K562 (cell line): ENCODE measurements around the gene ATCAY. TPM values are rescaled to one million over a fixed set of nuclear protein-coding genes. Genes with fewer than 3 reads are reported as not detected.
A peak's percentile ranks its signal among the peaks of the same experiment; 100 is the strongest.

ENCODE experiments used
- ATF4 ChIP-seq: fragments of 450-650 bp; formaldehyde crosslinking; IDR thresholded peaks from 2 replicates; pipeline ENCODE4 v1.4.0; 2022; ENCODE audit warnings: mild to moderate bottlenecking, moderate library complexity
- CAMTA2 ChIP-seq: fragments of 250-450 bp; sonication (Bioruptor Pico); conservative IDR thresholded peaks from 2 replicates; pipeline ENCODE4 v1.5.1; 2022
- HMG20A ChIP-seq: fragments of 450-650 bp; formaldehyde crosslinking; conservative IDR thresholded peaks from 2 replicates; pipeline ENCODE4 v1.4.0; 2020; ENCODE audit warnings: mild to moderate bottlenecking, mixed read lengths
- HNRNPUL1 ChIP-seq: fragments of 200-400 bp; formaldehyde crosslinking; IDR thresholded peaks from 2 replicates; pipeline ENCODE4 v1.6.1; 2017; ENCODE audit warnings: low read length
- IRF2 ChIP-seq: sonication (generic); formaldehyde crosslinking; IDR thresholded peaks from 2 replicates; pipeline ENCODE4 v1.8.1; 2022; ENCODE audit warnings: mild to moderate bottlenecking, missing genetic modification reagents
- LEF1 ChIP-seq: fragments of 450-650 bp; IDR thresholded peaks from 2 replicates; pipeline ENCODE4 v1.6.1; 2016; ENCODE audit warnings: mild to moderate bottlenecking
- MBD2 ChIP-seq: sonication (generic); IDR thresholded peaks from 2 replicates; pipeline ENCODE4 v1.6.1; 2016; ENCODE audit warnings: low read depth, borderline replicate concordance
- MEF2D ChIP-seq: conservative IDR thresholded peaks from 2 replicates; pipeline ENCODE4 v1.6.1; 2016; ENCODE audit warnings: low read depth, missing genetic modification characterization, missing compliant biosample characterization
- MIER1 ChIP-seq: fragments of 450-650 bp; IDR thresholded peaks from 2 replicates; pipeline ENCODE4 v1.6.1; 2016; ENCODE audit warnings: antibody characterized with exemption, mild to moderate bottlenecking, low read depth
- MITF ChIP-seq: IDR thresholded peaks from 2 replicates; pipeline ENCODE4 v1.6.1; 2014; ENCODE audit warnings: antibody characterized with exemption
- NEUROD1 ChIP-seq: fragments of 150-350 bp; IDR thresholded peaks from 2 replicates; pipeline ENCODE4 v1.6.1; 2014; ENCODE audit warnings: borderline replicate concordance, low read length, low read depth; ENCODE audit not compliant: partially characterized antibody
- SIRT6 ChIP-seq: IDR thresholded peaks from one replicate; pipeline ENCODE4 v1.6.1; 2012; ENCODE audit warnings: low read depth, mild to moderate bottlenecking, control low read depth, inconsistent platforms, low read length, moderate library complexity
- TEAD2 ChIP-seq: fragments of 450-650 bp; IDR thresholded peaks from 2 replicates; pipeline ENCODE4 v1.6.1; 2016; ENCODE audit warnings: missing genetic modification characterization, control low read depth, missing compliant biosample characterization
- TOE1 ChIP-seq, 2 experiments: fragments of 450-650 bp in 1 of 2; sonication (generic) in 1 of 2; formaldehyde crosslinking in 1 of 2; IDR thresholded peaks; 2 replicates each; pipeline versions ENCODE4 v1.7.1 to v1.8.0; 2016 to 2022; ENCODE audit warnings: borderline replicate concordance in 2 of 2, mild to moderate bottlenecking in 2 of 2, antibody characterized with exemption in 1 of 2, inconsistent platforms in 1 of 2, low read depth in 1 of 2, missing genetic modification reagents in 1 of 2, moderate library complexity in 1 of 2
- ZBTB40 ChIP-seq, 2 experiments: fragments of 450-650 bp in 1 of 2; sonication (generic) in 1 of 2; formaldehyde crosslinking in 1 of 2; IDR thresholded peaks; 2 replicates each; pipeline versions ENCODE4 v1.7.1 to v1.9.0; 2016 to 2022; ENCODE audit warnings: inconsistent platforms in 1 of 2, mild to moderate bottlenecking in 1 of 2, missing genetic modification reagents in 1 of 2
- ZBTB8A ChIP-seq: fragments of 450-650 bp; IDR thresholded peaks from 2 replicates; pipeline ENCODE4 v1.6.1; 2018; ENCODE audit warnings: mild to moderate bottlenecking, moderate library complexity; ENCODE audit not compliant: partially characterized antibody
- polyA plus RNA-seq, 8 experiments: library from polyadenylated mRNA; depleted of rRNA in 4 of 8; stranded (reverse) in 5 of 8; unstranded in 3 of 8; fragments of >200 nt; fragmentation: Nextera tagmentation in 2 of 8; fragmentation: Illumina TruSeq in 1 of 8; extraction: Ambion mirVana in 2 of 8; extraction: Trizol in 1 of 8; gene quantifications; 2 replicates each; pipeline versions ENCODE4 v1.2.1 to v1.2.3, GENCODE V29; 2011 to 2014; ENCODE audit warnings: inconsistent platforms in 1 of 8, missing spikeins in 1 of 8
- total RNA-seq, 7 experiments: library from RNA; depleted of rRNA in 6 of 7; stranded (reverse); fragments of >200 nt in 6 of 7; fragmentation: Illumina TruSeq in 2 of 7; extraction: Trizol in 2 of 7; gene quantifications; 2 replicates each; pipeline versions ENCODE4 v1.2.1 to v1.2.3, GENCODE V29; 2011 to 2021; ENCODE audit warnings: low replicate concordance in 1 of 7

Gene ATCAY
- total and polyA plus RNA-seq, 9 of the 15 experiments (the other 6 are each of a cell fraction or from before 2014, with no cell fraction given), result not detected

GRCh38 chr19:3970808-3971598 is 90.5 kb downstream of the ATCAY start, which contains the start of gene DAPK3 (continued):
- TF ChIP-seq MIER1 (no peak; the same call in 1 of the 2 replicates), MITF (no peak), LEF1 (no peak), MEF2D (no peak), TEAD2 (no peak), TOE1 (IDR thresholded peaks at IDR 0.05; ENCODE audit: borderline replicate concordance) (no peak), TOE1 (CRISPR knock-in tag; IDR thresholded peaks at IDR 0.05; ENCODE audit: borderline replicate concordance, low read depth) (no peak), SIRT6 (no peak), HNRNPUL1 (no peak), NEUROD1 (peak; percentile 96), ZBTB8A (no peak), ZBTB40 (IDR thresholded peaks at IDR 0.05) (peak; percentile 95), ZBTB40 (CRISPR knock-in tag; IDR thresholded peaks at IDR 0.05) (no peak), CAMTA2 (CRISPR knock-in tag) (no peak), MBD2 (peak; percentile 95), HMG20A (CRISPR knock-in tag) (no peak), ATF4 (no peak), IRF2 (no peak)
